HEK293 (cell line): Measurements from ENCODE around the gene RAB11B.
A peak's percentile ranks its signal among the peaks of the same experiment; 100 is the strongest.

Source experiments
- BCL11B ChIP-seq: fragments of 450-650 bp; formaldehyde crosslinking; IDR thresholded peaks from 2 replicates; pipeline ENCODE4 v1.5.1; 2016; ENCODE audit warnings: low read depth, missing biosample characterization, missing genetic modification characterization
- CTCF ChIP-seq: fragments of 450-650 bp; formaldehyde crosslinking; IDR thresholded peaks from 2 replicates; pipeline ENCODE4 v1.5.1; 2016; ENCODE audit warnings: missing biosample characterization, missing genetic modification characterization
- GLIS2 ChIP-seq: fragments of 450-650 bp; formaldehyde crosslinking; IDR thresholded peaks from 2 replicates; pipeline ENCODE4 v1.5.1; 2016; ENCODE audit warnings: missing biosample characterization, missing genetic modification characterization
- HOXC10 ChIP-seq: sonication (generic); formaldehyde crosslinking; IDR thresholded peaks from 2 replicates; pipeline ENCODE4 v1.8.1; 2023; ENCODE audit warnings: mild to moderate bottlenecking, missing genetic modification reagents
- HOXD13 ChIP-seq: sonication (generic); formaldehyde crosslinking; IDR thresholded peaks from 2 replicates; pipeline ENCODE4 v1.8.0; 2022; ENCODE audit warnings: missing genetic modification reagents, borderline replicate concordance
- KLF17 ChIP-seq: fragments of 450-650 bp; formaldehyde crosslinking; IDR thresholded peaks from 2 replicates; pipeline ENCODE4 v1.5.1; 2016; ENCODE audit warnings: missing biosample characterization, missing genetic modification characterization
- MYNN ChIP-seq: fragments of 450-650 bp; formaldehyde crosslinking; IDR thresholded peaks from 2 replicates; pipeline ENCODE4 v1.5.1; 2016; ENCODE audit warnings: missing biosample characterization, missing genetic modification characterization, borderline replicate concordance
- MZF1 ChIP-seq: fragments of 450-650 bp; formaldehyde crosslinking; IDR thresholded peaks from 2 replicates; pipeline ENCODE4 v1.5.1; 2017; ENCODE audit warnings: missing biosample characterization, missing genetic modification characterization, borderline replicate concordance
- OSR2 ChIP-seq: fragments of 450-650 bp; formaldehyde crosslinking; IDR thresholded peaks from 2 replicates; pipeline ENCODE4 v1.5.1; 2016; ENCODE audit warnings: missing biosample characterization, missing genetic modification characterization
- PBX3 ChIP-seq: sonication (generic); formaldehyde crosslinking; IDR thresholded peaks from 2 replicates; pipeline ENCODE4 v1.8.1; 2022; ENCODE audit warnings: mild to moderate bottlenecking, moderate library complexity, missing genetic modification reagents
- REPIN1 ChIP-seq: fragments of 450-650 bp; formaldehyde crosslinking; IDR thresholded peaks from 2 replicates; pipeline ENCODE4 v1.5.1; 2017; ENCODE audit warnings: missing biosample characterization, missing genetic modification characterization, low read depth
- ZBTB49 ChIP-seq: fragments of 450-650 bp; formaldehyde crosslinking; IDR thresholded peaks from 2 replicates; pipeline ENCODE4 v1.5.1; 2016; ENCODE audit warnings: missing biosample characterization, missing genetic modification characterization, low read depth
- ZEB2 ChIP-seq: fragments of 450-650 bp; formaldehyde crosslinking; IDR thresholded peaks from 2 replicates; pipeline ENCODE4 v1.5.1; 2016; ENCODE audit warnings: missing biosample characterization, missing genetic modification characterization
- ZNF155 ChIP-seq: fragments of 450-650 bp; formaldehyde crosslinking; IDR thresholded peaks from 2 replicates; pipeline ENCODE4 v1.5.1; 2016; ENCODE audit warnings: missing biosample characterization, missing genetic modification characterization
- ZNF18 ChIP-seq: fragments of 450-650 bp; formaldehyde crosslinking; IDR thresholded peaks from 2 replicates; pipeline ENCODE4 v1.5.1; 2016; ENCODE audit warnings: missing biosample characterization, missing genetic modification characterization
- ZNF19 ChIP-seq: fragments of 450-650 bp; formaldehyde crosslinking; IDR thresholded peaks from 2 replicates; pipeline ENCODE4; 2016; ENCODE audit warnings: missing biosample characterization, missing genetic modification characterization, low read depth
- ZNF248 ChIP-seq: fragments of 450-650 bp; formaldehyde crosslinking; IDR thresholded peaks from 2 replicates; pipeline ENCODE4 v1.5.1; 2017; ENCODE audit warnings: missing biosample characterization, missing genetic modification characterization
- ZNF324 ChIP-seq: fragments of 450-650 bp; formaldehyde crosslinking; IDR thresholded peaks from 2 replicates; pipeline ENCODE4 v1.5.1; 2016; ENCODE audit warnings: missing biosample characterization, missing genetic modification characterization
- ZNF341 ChIP-seq: fragments of 450-650 bp; formaldehyde crosslinking; IDR thresholded peaks from 2 replicates; pipeline ENCODE4; 2016; ENCODE audit warnings: low read depth, missing biosample characterization, missing genetic modification characterization
- ZNF354C ChIP-seq: fragments of 450-650 bp; formaldehyde crosslinking; IDR thresholded peaks from 2 replicates; pipeline ENCODE4 v1.5.1; 2016; ENCODE audit warnings: missing biosample characterization, missing genetic modification characterization, low read depth, borderline replicate concordance
- ZNF473 ChIP-seq: fragments of 450-650 bp; formaldehyde crosslinking; IDR thresholded peaks from 2 replicates; pipeline ENCODE4 v1.5.1; 2017; ENCODE audit warnings: missing biosample characterization, missing genetic modification characterization
- ZNF488 ChIP-seq: fragments of 450-650 bp; formaldehyde crosslinking; IDR thresholded peaks from 2 replicates; pipeline ENCODE4 v1.5.1; 2016; ENCODE audit warnings: missing biosample characterization, missing genetic modification characterization
- ZNF501 ChIP-seq: fragments of 450-650 bp; formaldehyde crosslinking; IDR thresholded peaks from 2 replicates; pipeline ENCODE4 v1.5.1; 2016; ENCODE audit warnings: missing biosample characterization, missing genetic modification characterization
- ZNF514 ChIP-seq: fragments of 450-650 bp; formaldehyde crosslinking; IDR thresholded peaks from 2 replicates; pipeline ENCODE4 v1.5.1; 2016; ENCODE audit warnings: missing biosample characterization, missing genetic modification characterization
- ZNF530 ChIP-seq: fragments of 450-650 bp; formaldehyde crosslinking; IDR thresholded peaks from 2 replicates; pipeline ENCODE4 v1.5.1; 2016; ENCODE audit warnings: low read depth, missing biosample characterization, missing genetic modification characterization
- ZNF596 ChIP-seq: fragments of 450-650 bp; IDR thresholded peaks from 2 replicates; pipeline ENCODE4 v1.5.0; 2018; ENCODE audit warnings: missing biosample characterization, mild to moderate bottlenecking, missing genetic modification characterization, moderate library complexity
- ZNF629 ChIP-seq: fragments of 450-650 bp; formaldehyde crosslinking; IDR thresholded peaks from 2 replicates; pipeline ENCODE4 v1.5.1; 2017; ENCODE audit warnings: missing biosample characterization, missing genetic modification characterization
- ZNF658 ChIP-seq: fragments of 450-650 bp; formaldehyde crosslinking; IDR thresholded peaks from 2 replicates; pipeline ENCODE4; 2016; ENCODE audit warnings: missing biosample characterization, missing genetic modification characterization
- ZNF670 ChIP-seq: fragments of 450-650 bp; formaldehyde crosslinking; IDR thresholded peaks from 2 replicates; pipeline ENCODE4 v1.5.1; 2016; ENCODE audit warnings: missing biosample characterization, missing genetic modification characterization, low read depth
- ZSCAN23 ChIP-seq: fragments of 450-650 bp; formaldehyde crosslinking; IDR thresholded peaks from 2 replicates; pipeline ENCODE4 v1.5.1; 2016; ENCODE audit warnings: missing biosample characterization, missing genetic modification characterization
- ZSCAN30 ChIP-seq: fragments of 450-650 bp; IDR thresholded peaks from 2 replicates; pipeline ENCODE4 v1.5.1; 2018; ENCODE audit warnings: missing biosample characterization, mild to moderate bottlenecking, missing genetic modification characterization, moderate library complexity
- ZXDB ChIP-seq: fragments of 450-650 bp; formaldehyde crosslinking; IDR thresholded peaks from 2 replicates; pipeline ENCODE4 v1.5.1; 2016; ENCODE audit warnings: missing biosample characterization, missing genetic modification characterization

Gene RAB11B

GRCh38 chr19:8412783-8413628 lies 22.8 kb downstream of the RAB11B start, which contains the start of gene MARCHF2 (continued):
- TF ChIP-seq ZNF501 (tag by site-specific recombination) (no peak), ZSCAN23 (no peak), HOXC10 (CRISPR knock-in tag) (no peak), ZEB2 (no peak), ZNF19 (tag by site-specific recombination) (no peak), MZF1 (tag by site-specific recombination) (no peak), ZNF248 (tag by site-specific recombination) (no peak), ZNF341 (no peak), ZNF670 (tag by site-specific recombination) (no peak), HOXD13 (CRISPR knock-in tag) (no peak), ZSCAN30 (tag by site-specific recombination) (no peak), ZNF514 (no peak), ZBTB49 (tag by site-specific recombination) (no peak), ZNF488 (tag by site-specific recombination) (no peak), ZNF18 (tag by site-specific recombination) (no peak), ZNF324 (tag by site-specific recombination) (no peak), GLIS2 (tag by site-specific recombination) (0 out of 2 replicates have a peak, but pooled peaks have one; percentile 38), ZNF658 (tag by site-specific recombination) (no peak), MYNN (tag by site-specific recombination) (no peak), ZNF354C (tag by site-specific recombination) (no peak), CTCF (tag by site-specific recombination) (peak; percentile 42), BCL11B (tag by site-specific recombination) (no peak), REPIN1 (tag by site-specific recombination) (no peak), ZNF629 (no peak), ZNF530 (tag by site-specific recombination) (no peak), ZXDB (no peak; the same call in 1 of the 2 replicates), KLF17 (no peak), ZNF155 (tag by site-specific recombination) (no peak), ZNF473 (no peak), OSR2 (tag by site-specific recombination) (no peak), ZNF596 (tag by site-specific recombination) (peak; percentile 17; the same call in 1 of the 2 replicates), PBX3 (peak; percentile 90)
